Inferior parietal cortex (tissue), 1 donor: ENCODE data around the gene KXD1.

Source experiments
- DNase-seq: peaks from one replicate; pipeline ENCODE4 v3.0.0-alpha.2; 2016; ENCODE audit errors: extremely low spot score

Gene KXD1

GRCh38 chr19:18601875-18602274, 44.2 kb downstream of the KXD1 start:
- no peak for DNase-seq

- DNase-seq: no peak
Observed at GRCh38 chr19:18603255-18603957, 45.7 kb downstream of the KXD1 start.

GRCh38 chr19:18603958-18604819, 46.5 kb downstream of the KXD1 start:
- no peak for DNase-seq

- DNase-seq: no peak
Observed at GRCh38 chr19:18604820-18605159, 47.1 kb downstream of the KXD1 start.

GRCh38 chr19:18605196-18605545, 47.5 kb downstream of the KXD1 start:
- DNase-seq: no peak

- DNase-seq: no peak
Observed at GRCh38 chr19:18605546-18606280, 48.0 kb downstream of the KXD1 start.

- DNase-seq: no peak
Observed at GRCh38 chr19:18606281-18607225, 48.9 kb downstream of the KXD1 start, which contains the start of gene CRLF1. Gene CRLF1 (minus strand): TSS chr19:18606799. CDS start chr19:18606656, 143 bp downstream.

GRCh38 chr19:18607226-18608101, 49.8 kb downstream of the KXD1 start:
- no peak for DNase-seq

GRCh38 chr19:18608102-18608804, 50.6 kb downstream of the KXD1 start:
- DNase-seq: no peak

GRCh38 chr19:18608805-18609716, 51.4 kb downstream of the KXD1 start:
- no peak for DNase-seq

- no peak for DNase-seq
Observed at GRCh38 chr19:18609717-18610051, 52.0 kb downstream of the KXD1 start.

GRCh38 chr19:18610245-18610555, 52.5 kb downstream of the KXD1 start:
- DNase-seq: no peak

GRCh38 chr19:18610556-18611326, 53.1 kb downstream of the KXD1 start:
- DNase-seq: no peak

- no peak for DNase-seq
Observed at GRCh38 chr19:18611327-18612050, 53.8 kb downstream of the KXD1 start.

- no peak for DNase-seq
Observed at GRCh38 chr19:18612051-18612771, 54.5 kb downstream of the KXD1 start.

GRCh38 chr19:18612772-18613588, 55.3 kb downstream of the KXD1 start, which contains the start of gene TMEM59L:
Gene TMEM59L (plus strand): TSS chr19:18612870. CDS start chr19:18612959, 89 bp downstream.
- no peak for DNase-seq
